GM12865 (cell line): Measurements from ENCODE around the gene MAP3K2.

Experiments
- DNase-seq: peaks from one replicate; pipeline ENCODE4 v3.0.0; 2010; ENCODE audit warnings: low read depth
- H3K4me3 ChIP-seq: 2 replicates; pipeline ENCODE4 v1.5.1; 2011; ENCODE audit warnings: mild to moderate bottlenecking, low read depth, low read length, control low read depth
- CTCF ChIP-seq: IDR thresholded peaks from 2 replicates; pipeline ENCODE4 v1.5.1; 2011; ENCODE audit warnings: low read length, control low read depth, low read depth, inconsistent platforms; ENCODE audit not compliant: insufficient read depth; ENCODE audit errors: missing control alignments

The MAP3K2 gene

GRCh38 chr2:127313406-127313805, 74.4 kb downstream of the MAP3K2 start:
- TF ChIP-seq CTCF: no peak
- DNase-seq: peak; percentile 67
- H3K4me3 ChIP-seq: no peak overlapping the region

GRCh38 chr2:127310980-127311379, 76.8 kb downstream of the MAP3K2 start:
- TF ChIP-seq CTCF: no peak
- H3K4me3 ChIP-seq: no peak overlapping the region
- no peak for DNase-seq

DNA sequence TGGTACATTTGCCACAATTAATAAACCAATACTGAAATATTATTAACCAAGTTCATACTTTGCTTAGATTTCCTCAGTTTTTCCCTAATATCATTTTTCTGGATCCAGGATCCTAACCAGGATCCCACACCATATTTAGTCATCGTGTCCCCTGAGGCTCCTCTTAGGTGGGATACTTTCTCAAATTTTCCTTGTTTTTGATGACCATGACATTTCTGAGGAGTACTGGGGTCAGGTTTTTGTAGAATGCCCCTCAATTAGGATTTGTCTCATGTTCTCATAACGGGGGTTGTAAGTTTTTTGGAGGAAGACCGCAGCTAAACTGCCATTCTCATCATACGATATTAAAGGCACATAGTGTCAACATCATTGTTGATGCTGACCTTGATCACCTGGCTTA, 78.3 kb downstream of the MAP3K2 start:
- no peak for TF ChIP-seq CTCF
- no peak overlapping the region for H3K4me3 ChIP-seq
- DNase-seq: no peak

GRCh38 chr2:127308586-127309138, 79.1 kb downstream of the MAP3K2 start:
- no peak overlapping the region for H3K4me3 ChIP-seq
- TF ChIP-seq CTCF: no peak
- DNase-seq: no peak

DNA sequence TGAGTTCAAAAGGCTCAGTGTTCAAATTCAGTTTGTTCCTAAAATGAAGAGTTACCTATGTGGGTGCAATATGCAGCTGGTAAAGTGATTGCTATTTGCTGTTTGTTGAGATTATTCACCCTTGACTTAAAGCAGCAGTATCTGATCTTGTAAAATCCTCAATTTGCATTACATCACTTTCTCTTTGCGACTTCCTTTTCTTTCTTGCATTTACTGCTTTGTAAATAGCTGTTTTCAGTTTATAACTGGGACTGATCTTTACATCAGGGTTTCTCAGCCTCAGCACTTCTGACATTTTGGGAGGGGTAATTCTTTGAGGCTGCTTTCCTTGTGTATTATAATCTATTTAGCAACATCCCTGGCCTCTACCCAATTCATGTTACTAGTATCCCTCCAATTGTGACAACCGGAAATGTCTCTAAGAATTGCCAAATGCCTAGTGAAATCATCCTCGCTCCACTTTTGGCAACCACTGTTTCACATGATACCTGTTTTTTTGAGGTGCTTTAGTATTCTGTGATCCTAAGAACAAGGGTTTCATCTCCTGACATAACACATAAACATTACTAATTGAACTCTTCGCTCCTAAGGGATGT, 81.7 kb downstream of the MAP3K2 start:
- TF ChIP-seq CTCF: no peak
- peak; percentile 23 for DNase-seq
- H3K4me3 ChIP-seq: no peak overlapping the region

- TF ChIP-seq CTCF: no peak
- no peak for DNase-seq
- no peak overlapping the region for H3K4me3 ChIP-seq
Observed at GRCh38 chr2:127302168-127302567, 85.6 kb downstream of the MAP3K2 start.

DNA sequence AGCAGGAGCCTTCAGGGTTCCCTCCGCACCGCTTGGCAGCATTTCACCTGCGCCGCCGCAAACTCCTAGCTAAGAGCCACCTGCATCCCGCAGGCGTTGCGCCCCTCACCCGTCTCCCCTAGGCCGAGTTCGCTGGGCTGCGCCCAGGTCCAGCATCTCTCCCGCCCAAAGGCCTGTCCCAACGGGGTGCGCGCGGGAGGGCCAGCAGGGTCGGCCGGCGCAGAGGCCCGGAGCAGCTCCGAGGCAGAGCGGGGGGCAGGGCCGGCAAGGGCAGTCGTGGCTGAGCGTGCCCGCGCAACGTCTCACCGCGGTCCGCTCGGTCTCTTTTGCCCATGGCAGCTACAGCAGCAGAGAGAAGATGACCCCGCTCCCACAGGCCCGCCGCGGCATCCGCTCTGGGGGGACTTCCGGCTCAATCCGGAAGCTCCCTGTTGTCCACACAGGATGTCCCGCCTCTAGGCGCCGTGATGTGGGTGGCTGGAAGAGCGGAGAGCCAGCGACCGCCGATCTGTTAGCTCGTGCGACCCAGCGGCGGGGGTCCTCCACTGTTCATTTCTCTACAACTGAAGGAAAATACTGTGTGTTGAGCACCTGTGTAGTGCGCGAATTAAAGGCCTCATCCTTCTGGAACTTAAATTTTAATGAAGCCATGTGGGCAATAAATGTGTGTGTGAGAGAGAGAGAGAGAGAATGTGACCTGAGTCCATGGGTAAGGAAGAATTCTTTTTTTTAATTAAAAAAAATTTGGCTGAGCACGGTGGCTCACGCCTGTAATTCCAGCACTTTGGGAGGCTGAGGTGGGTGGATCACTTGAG, 93.8 kb downstream of the MAP3K2 start, which contains the start of gene ERCC3:
TSS of gene ERCC3 (minus strand) at position 397 of the 815 bp plus-strand sequence. CDS start at position 334, 63 bp downstream.
- peak within 1 kb of the TSS; percentile 98 for H3K4me3 ChIP-seq
- no peak for TF ChIP-seq CTCF
- peak; percentile 91 for DNase-seq
